Measurements from ENCODE around the gene PYGM. TPM values are rescaled to one million over a fixed set of nuclear protein-coding genes. Genes with fewer than 3 reads are reported as not detected.

PYGM gene
- total RNA-seq, 4 donors from 2014 or later, result 1.1 to 2.7 (median 1.2) TPM

DNA sequence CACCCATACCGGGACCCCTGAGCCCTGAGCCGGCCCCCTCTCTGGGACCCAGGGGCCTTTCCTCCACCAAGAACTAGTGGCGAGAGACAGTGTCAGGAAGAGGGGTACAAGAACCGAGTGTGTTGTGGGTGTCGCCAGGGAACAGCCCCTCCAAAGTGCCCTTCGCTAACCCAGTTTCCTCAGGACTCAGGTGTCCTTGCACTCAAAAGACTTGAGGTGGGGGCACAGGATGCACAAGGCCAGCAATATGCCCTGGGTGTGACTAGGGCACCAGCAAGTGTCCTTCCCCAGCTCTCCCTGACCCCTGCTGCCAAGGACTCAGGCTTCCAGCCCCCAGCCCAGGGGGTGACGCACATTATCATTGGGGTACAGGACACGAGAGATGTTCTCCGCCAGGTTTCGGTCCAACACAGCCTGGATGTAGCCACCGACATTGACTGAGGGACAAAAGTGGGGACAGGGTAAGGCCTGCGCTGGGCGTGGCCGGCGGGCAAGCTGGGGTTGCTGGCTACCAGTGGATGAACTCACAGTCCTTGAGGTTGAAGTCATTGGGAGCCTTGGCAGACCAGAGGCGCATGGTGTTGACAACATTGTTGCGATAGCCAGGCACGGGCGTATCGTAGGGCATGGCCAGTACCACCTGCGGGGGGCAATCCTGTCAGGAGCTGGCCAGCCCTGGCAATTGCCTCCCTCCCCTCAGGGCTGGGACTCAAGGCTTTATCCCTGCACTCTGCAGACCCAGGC lies 4.7 kb downstream of the PYGM start:
- DNase-seq (ENCODE audit: low spot score in 2 of 2), result no peak
- no peak overlapping the region for H3K27ac ChIP-seq
- WGBS, result 95% methylated on average over 19 of the region's 21 CpGs
- no peaks in the 10 kb centered on the region for H3K27me3 ChIP-seq
- TF ChIP-seq POLR2AphosphoS5 (IDR thresholded peaks at IDR 0.05) (no peak), EP300 (IDR thresholded peaks at IDR 0.05) (no peak), CTCF (IDR thresholded peaks at IDR 0.05) (no peak), POLR2A (IDR thresholded peaks at IDR 0.05) (no peak)
- H3K4me3 ChIP-seq, result no peak overlapping the region
- no peaks in the 10 kb centered on the region for H3K36me3 ChIP-seq
- H3K9me3 ChIP-seq, result no peaks in the 10 kb centered on the region
- peaks cover 8% of the 10 kb centered on the region for H3K4me1 ChIP-seq

DNA sequence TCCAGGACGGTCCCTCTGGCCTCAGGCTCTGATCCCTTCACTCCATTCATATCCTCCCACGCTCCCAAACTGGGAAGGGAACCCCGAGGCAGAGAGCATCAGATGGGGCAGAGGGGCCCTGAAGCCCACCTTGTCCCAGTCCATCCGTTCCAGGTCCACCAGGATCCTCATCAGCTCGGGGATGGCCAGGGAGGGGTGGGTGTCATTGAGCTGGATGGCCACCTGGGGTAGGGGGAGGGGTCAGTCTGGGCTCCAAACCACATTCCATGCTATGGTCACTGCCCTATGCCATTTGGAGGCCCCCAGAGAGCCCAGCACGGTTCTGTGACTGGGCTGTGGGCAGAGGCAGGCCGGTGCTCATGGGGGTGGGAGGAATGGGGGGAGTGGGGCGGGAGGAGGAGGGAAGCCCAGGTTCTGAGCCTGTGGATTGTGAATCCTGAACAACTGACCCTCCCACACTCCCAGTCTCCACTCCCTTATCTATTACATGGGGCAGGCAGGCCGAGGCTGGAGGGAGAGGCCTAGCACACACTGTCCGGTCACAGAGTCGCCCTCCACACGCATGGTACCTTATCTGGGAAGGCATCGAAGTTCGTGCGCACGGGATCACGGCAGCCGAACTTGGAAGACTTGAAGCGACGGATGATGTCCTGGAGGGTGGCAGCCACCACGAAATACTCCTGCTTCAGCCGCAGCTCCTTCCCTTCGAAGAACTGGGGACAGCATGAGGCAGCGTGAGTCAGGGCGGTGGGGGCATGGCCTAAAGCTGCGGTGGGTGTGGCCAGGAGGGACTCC lies 5.5 kb downstream of the PYGM start:
- no peaks in the 10 kb centered on the region for H3K9me3 ChIP-seq
- DNase-seq (ENCODE audit: low spot score in 2 of 2), result no peak
- no peak overlapping the region for H3K27ac ChIP-seq
- no peak overlapping the region for H3K4me3 ChIP-seq
- H3K4me1 ChIP-seq, result peaks cover 4% of the 10 kb centered on the region
- TF ChIP-seq POLR2A (IDR thresholded peaks at IDR 0.05) (no peak), POLR2AphosphoS5 (IDR thresholded peaks at IDR 0.05) (no peak), CTCF (IDR thresholded peaks at IDR 0.05) (no peak), EP300 (IDR thresholded peaks at IDR 0.05) (no peak)
- H3K27me3 ChIP-seq, result no peaks in the 10 kb centered on the region
- 93% methylated on average over 13 of the region's 26 CpGs for WGBS
- no peaks in the 10 kb centered on the region for H3K36me3 ChIP-seq

GRCh38 chr11:64753380-64754123 lies 6.2 kb downstream of the PYGM start:
- TF ChIP-seq POLR2A (IDR thresholded peaks at IDR 0.05) (no peak), EP300 (IDR thresholded peaks at IDR 0.05) (no peak), CTCF (IDR thresholded peaks at IDR 0.05) (no peak), POLR2AphosphoS5 (IDR thresholded peaks at IDR 0.05) (no peak)
- no peaks in the 10 kb centered on the region for H3K4me1 ChIP-seq
- DNase-seq (ENCODE audit: low spot score in 2 of 2), result no peak
- H3K4me3 ChIP-seq, result no peak overlapping the region
- H3K9me3 ChIP-seq, result no peaks in the 10 kb centered on the region
- 97% methylated on average over 29 of the region's 43 CpGs for WGBS
- H3K27me3 ChIP-seq, result no peaks in the 10 kb centered on the region
- no peaks in the 10 kb centered on the region for H3K36me3 ChIP-seq
- H3K27ac ChIP-seq, result no peak overlapping the region

GRCh38 chr11:64753019-64753379 lies 6.8 kb downstream of the PYGM start:
- DNase-seq (ENCODE audit: low spot score in 2 of 2), result no peak
- no peak for TF ChIP-seq CTCF (IDR thresholded peaks at IDR 0.05)
- TF ChIP-seq POLR2A (IDR thresholded peaks at IDR 0.05), result no peak
- no peak for TF ChIP-seq EP300 (IDR thresholded peaks at IDR 0.05)
- no peak for TF ChIP-seq POLR2AphosphoS5 (IDR thresholded peaks at IDR 0.05)
- H3K9me3 ChIP-seq, result no peaks in the 10 kb centered on the region
- no peaks in the 10 kb centered on the region for H3K36me3 ChIP-seq
- H3K4me3 ChIP-seq, result no peak overlapping the region
- H3K27ac ChIP-seq, result no peak overlapping the region
- WGBS, result 97% methylated on average over 6 of the region's 7 CpGs
- no peaks in the 10 kb centered on the region for H3K27me3 ChIP-seq
- H3K4me1 ChIP-seq, result no peaks in the 10 kb centered on the region
